Left kidney (tissue), 8 donors: ENCODE measurements around the gene FLACC1. TPM values are rescaled to one million over a fixed set of nuclear protein-coding genes. Genes with fewer than 3 reads are reported as not detected.
"Not testable (repeated sequence)": the region's sequence is repeated elsewhere in the genome, so short reads cannot be mapped to it uniquely, and the experiment has no call there.

Source experiments
- DNase-seq: peaks from one replicate; pipeline ENCODE4 v3.0.0-alpha.2; 2013
- long read RNA-seq, 8 donors: transcript quantifications; one replicate each; lab custom pipeline, GENCODE V29; 2026
- polyA plus RNA-seq: library from polyadenylated mRNA; unstranded; fragments of 120-200 nt; gene quantifications from one replicate; pipeline ENCODE4 v1.2.1, GENCODE V29; 2013; ENCODE audit not compliant: insufficient read length

Gene FLACC1
- 3.1 TPM for polyA plus RNA-seq
- long read RNA-seq, donor 1 = 0 reads
- long read RNA-seq, donor 2 = 0 reads
- long read RNA-seq, donor 3 = 0 reads
- long read RNA-seq, donor 4 = 0 reads
- long read RNA-seq, donor 5 = 0 reads
- long read RNA-seq, donor 6 = 0 reads
- long read RNA-seq, donor 7 = 0 reads
- long read RNA-seq, donor 8 = 0 reads

DNA sequence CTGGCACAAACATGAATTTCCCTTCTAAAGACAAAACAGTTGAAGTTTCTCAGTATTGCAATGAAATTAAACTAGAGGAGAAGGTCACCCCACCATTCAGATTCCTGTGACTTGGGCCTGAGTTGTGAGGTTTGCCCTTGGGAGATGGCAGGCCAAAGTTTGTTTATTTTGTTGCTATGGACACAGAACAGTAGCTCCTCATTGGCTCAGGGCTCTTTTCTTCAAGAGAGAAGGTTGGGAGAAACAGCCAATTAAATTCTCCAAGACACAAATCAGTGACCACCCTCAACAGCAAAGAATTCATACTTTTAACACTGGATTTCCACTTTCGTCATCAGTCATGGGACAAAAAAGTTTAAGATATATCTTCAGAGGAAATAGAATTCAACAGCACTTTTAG lies at the start of gene FLACC1:
Gene FLACC1, minus strand, starts transcription at position 125 of the 400 bp plus-strand sequence. CDS start 5,941 bp downstream, outside the sequence.
- peak; percentile 86 for DNase-seq

DNA sequence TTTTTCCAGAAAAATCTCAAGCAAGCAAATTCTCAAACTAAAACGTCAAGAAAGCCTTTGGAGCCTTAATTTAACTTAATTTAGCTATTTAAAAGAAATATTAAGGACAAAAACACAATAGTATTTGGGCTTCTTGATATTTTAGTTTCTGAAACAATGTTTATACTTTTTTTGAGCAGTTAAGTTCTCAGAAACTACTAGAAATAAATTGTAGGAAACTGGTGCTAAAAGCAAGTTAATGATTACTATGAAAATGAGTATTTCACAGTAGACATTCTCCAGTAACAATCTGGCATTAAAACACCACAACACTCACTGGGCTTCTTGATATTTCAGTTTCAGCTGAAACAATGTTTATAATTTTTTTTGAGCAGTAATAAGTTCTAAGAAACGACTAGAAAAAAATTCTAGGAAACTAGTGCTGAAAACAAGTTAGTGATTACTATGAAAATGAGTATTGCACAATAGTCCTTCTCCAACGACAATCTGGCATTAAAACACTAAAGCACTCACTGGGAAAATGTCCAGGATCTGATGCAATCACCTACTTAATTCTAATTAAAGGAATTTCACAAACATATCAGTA lies 49.0 kb upstream of the FLACC1 start:
- DNase-seq = no peak

DNA sequence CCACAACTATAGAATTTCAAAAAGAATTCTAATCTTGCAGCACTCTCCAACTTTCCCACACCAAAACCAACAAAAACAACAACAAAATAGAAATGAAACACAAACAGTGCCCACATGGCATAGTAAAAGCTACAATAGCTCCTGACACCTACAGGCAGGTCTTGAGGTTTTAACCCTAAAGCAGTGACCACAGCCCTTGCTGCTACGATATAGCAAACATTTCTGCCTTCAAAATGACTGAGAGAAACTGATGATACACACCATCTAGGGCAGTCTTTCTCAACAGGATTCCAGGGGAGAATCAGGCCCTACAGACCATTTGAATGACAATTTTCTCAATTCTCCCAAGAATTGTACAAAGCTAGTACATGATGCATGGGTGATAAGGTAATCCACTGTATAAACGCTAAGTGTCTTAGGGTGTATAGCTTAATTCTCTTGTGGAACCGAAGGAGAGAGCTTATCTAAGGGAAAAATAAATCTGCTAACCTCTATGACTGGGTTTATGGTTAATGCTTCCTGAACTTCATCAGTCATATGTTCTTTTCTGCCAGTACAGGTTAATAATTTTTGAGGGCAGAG lies 47.6 kb upstream of the FLACC1 start:
- no peak for DNase-seq

- no peak for DNase-seq
Measured at GRCh38 chr2:201403880-201404279, 46.7 kb upstream of the FLACC1 start.

- DNase-seq = no peak
Measured at GRCh38 chr2:201402651-201403562, 45.8 kb upstream of the FLACC1 start.

DNA sequence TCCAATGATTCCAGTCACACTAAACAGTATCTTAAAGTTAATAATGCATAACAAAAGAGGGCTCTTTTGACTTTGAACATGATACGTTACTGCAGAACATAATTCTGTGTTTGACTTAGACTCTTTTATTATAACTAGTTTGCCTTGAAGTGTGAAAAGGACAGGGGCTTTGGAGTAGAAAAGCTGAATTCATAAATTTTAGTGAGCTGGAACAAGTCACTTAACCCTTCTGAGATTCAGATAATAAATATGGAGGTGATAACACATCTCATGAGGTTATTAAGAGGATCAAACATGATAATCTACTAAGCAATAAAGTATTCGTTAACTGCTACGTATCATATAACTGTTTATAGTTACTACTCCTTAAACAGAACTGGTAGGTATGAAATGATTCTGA lies 44.7 kb upstream of the FLACC1 start:
- no peak for DNase-seq

DNA sequence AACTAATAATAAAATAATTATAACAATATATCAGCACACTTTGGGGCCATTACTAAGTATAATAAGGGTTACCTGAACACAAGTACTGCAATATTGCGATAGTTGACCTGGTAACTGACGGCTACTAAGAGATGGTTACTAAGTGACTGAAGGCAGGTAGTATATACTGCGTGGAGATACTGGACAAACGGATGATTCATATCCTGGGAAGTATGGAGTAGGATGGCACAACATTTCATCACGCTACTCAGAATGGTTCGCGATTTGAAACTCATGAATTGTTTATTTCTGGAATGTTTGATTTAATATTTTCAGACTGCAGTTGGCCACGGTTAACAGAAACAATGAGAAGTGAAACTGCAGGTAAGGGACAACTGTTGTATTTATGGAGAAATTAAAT lies 39.5 kb upstream of the FLACC1 start:
- no peak for DNase-seq

DNA sequence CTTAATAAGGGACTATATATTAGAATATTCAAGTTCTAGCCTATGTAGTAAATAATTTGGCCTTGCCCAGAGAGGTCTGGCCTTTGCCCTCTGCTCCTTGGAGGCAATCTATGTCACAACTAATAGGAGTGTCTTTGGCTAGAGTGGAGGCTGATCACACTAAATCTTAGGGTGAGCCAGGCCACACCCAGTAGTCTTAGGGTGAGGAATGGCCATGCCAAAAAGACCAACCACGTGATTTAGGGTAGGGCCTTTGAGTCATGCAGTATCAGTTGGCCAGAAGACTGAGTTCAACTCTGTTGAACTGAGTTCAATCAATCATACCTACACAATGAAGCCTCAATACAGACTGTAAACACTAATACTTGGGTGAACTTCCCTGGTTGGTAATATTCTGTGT lies 26.0 kb upstream of the FLACC1 start:
- no peak for DNase-seq

- no peak for DNase-seq
Measured at GRCh38 chr2:201378496-201379397, 21.6 kb upstream of the FLACC1 start.

DNA sequence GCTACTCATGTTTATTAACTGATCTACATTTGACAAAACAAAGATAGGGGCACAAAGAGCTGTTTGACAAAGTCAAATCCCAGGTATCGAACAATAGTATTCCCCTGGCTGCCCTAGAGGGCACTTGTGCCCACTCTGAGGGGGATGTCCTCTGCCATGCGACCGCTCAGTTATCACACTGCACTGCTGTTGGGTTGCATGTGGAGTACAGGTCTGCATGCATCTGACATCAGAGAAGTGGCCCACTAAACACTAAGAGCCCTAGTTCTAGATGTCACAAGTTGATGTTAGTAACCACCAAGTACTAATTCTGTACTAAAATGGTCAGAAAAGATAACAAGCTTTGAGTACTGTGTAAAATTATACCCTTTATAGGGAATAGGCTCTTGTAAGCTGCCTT lies 20.1 kb upstream of the FLACC1 start:
- no peak for DNase-seq

- DNase-seq = no peak
Measured at GRCh38 chr2:201369775-201370174, 12.6 kb upstream of the FLACC1 start.

- not testable (repeated sequence) for DNase-seq
Measured at GRCh38 chr2:201369318-201369717, 12.2 kb upstream of the FLACC1 start.

GRCh38 chr2:201366146-201366545 lies 9.0 kb upstream of the FLACC1 start:
- no peak for DNase-seq

- peak; percentile 26 for DNase-seq
Measured at GRCh38 chr2:201363857-201364560, 6.9 kb upstream of the FLACC1 start.

DNA sequence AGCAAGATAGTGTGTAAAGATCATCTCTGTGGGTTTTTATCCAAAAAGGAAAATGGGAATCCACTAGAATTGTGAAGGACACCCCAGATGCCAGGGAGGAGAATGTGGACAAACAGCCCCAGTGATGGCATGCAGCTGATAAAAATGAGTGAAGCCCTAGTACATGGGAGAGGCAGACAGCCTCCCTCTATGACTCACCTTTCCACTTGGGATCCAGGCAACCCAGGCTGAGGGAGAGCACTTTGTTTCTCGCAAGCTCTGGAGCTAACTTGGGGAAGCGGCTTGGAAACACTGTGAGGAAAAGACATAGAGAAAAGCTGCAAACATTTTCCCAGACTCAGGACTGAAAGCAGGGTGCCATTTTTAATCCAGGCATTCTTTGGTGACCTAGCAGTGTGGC lies 5.3 kb upstream of the FLACC1 start:
- no peak for DNase-seq

DNA sequence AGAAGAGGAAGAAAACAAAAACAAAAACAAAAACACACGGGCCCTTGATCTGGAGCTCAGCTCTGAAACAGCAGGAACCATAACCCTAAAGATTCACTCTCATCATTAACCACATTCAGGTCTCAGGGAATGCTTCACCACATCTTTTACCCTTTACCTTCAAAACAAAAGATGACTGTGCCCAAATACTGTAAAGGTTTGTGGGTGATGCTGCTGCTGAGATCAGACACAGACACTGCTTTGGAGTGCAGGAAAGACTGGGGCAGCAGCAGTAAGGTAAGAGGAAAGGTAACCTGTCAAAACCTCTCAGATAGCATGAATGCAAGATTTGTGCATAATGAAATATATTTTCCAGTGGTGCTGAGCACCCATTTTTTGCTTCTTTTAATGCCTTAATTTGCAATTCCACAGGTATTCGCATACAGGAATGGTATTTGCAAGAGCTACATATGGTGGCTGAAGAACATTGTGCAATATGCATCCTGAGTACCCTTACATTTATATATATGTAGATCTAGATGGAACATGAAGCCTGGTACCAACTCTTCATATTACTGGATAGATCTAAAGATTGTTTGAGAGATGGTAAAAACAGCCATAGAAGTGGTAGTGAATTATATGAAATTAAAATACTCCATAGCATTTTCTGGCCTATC lies 4.1 kb upstream of the FLACC1 start:
- no peak for DNase-seq

DNA sequence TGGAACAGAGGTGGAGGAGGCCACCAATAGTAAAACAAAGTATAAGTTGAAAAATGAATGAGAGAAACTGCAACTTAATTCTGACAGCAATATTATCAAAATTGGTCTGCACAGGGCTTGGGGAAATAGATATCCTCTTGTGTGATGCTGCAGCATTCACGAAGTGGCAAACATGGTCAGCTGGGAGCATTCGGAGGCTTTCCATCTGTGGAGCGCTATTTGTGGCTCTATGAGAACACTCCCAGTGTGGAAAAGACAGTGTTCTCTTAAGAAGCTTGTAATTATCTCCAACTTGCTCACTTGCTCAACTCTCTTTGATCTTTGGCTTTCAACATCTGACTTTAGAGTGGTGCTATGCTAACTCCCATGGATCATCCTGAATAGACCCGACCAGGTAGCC lies 3.1 kb upstream of the FLACC1 start:
- no peak for DNase-seq

DNA sequence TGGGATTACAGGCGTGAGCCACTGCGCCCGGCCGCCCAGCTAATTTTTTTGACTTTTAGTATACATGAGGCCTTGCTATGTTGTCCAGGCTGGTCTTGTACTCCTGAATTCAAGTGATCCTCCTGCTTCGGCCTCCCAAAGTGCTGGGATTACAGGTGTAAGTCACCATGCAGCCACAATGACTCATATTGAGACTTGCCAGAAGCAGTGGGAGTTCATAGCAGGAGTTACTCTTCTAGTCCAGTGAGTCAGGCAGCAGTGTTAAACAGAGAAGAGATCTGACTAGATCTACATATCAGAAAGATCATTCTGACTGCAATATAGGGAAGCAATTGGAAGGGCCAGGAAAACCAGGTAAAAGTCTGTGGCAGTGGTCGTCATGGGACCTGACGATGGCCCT lies 1.5 kb upstream of the FLACC1 start:
- DNase-seq = no peak

DNA sequence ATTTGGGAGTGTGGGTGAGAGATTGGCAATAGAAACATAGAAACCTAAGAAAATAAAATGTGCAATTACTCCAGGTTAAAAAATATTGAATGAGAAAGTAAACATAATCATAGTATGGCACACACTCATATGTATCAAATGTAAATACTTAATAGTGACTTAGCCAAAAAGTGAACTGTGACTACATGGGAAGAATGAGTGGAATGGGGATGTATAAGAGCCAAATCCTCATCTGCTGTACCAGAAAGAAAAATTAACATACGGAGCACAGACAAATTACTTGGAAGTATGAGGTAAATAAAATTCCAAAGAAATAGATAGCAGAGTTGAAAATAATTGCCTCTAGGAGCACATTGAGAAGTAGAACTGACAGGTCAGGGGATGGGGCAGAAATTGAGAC lies 4.0 kb downstream of the FLACC1 start:
- DNase-seq = no peak

DNA sequence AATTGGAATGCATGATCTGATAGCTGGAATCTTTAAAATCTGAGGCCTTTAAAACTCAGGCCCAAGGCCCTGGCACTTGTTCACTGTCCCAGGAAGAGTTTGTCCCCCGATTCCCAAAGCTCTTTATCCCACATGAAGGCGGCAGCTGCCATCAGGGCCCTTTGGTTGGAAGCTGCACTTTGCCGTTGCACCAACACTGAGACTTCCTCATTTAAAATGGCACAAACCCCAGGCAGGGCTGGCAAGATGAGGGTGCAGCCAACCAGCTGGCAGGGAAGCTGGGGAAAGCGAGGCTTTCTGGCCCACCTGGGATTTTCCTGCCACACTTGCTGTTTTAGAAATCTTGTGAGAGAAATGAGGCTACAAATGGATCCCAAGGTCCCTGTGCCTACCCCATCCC lies 6.3 kb downstream of the FLACC1 start:
- DNase-seq = no peak

- no peak for DNase-seq
Measured at GRCh38 chr2:201349601-201350000, 7.5 kb downstream of the FLACC1 start.
